DND-41 (cell line): Measurements from ENCODE around the gene CYP2W1.

ENCODE experiments used
- EZH2 ChIP-seq: IDR thresholded peaks from 3 replicates; pipeline ENCODE4 v1.6.1; 2012; ENCODE audit warnings: borderline replicate concordance, low read depth, mild to moderate bottlenecking, moderate library complexity, low read length, inconsistent platforms; ENCODE audit not compliant: severe bottlenecking
- TF ChIP-seq, protein P1 (sequence below): IDR thresholded peaks from 2 replicates; pipeline ENCODE4 v1.5.1; 2012; ENCODE audit warnings: borderline replicate concordance, low read length, moderate library complexity, mild to moderate bottlenecking; ENCODE audit not compliant: poor library complexity, severe bottlenecking; ENCODE audit errors: extremely low read depth

DNA sequence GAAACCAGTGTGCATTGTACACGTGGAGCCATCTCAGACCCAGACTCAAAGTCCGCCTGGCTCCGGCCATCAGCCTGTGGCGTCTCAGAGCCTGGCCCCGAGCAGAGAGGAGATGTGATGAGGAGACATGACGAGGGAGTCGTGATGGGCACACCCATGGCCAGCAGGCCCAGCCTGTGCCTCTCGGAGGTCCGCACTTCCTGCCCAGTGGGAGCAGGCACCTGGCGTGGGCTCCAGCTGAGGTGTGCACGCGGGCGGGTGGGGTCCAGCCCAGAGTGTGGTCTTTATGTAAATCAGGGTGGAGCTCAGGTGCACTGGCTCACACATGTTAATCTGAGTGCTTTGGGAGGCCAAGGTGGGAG, 35.3 kb downstream of the CYP2W1 start:
- TF ChIP-seq, protein P1, sequence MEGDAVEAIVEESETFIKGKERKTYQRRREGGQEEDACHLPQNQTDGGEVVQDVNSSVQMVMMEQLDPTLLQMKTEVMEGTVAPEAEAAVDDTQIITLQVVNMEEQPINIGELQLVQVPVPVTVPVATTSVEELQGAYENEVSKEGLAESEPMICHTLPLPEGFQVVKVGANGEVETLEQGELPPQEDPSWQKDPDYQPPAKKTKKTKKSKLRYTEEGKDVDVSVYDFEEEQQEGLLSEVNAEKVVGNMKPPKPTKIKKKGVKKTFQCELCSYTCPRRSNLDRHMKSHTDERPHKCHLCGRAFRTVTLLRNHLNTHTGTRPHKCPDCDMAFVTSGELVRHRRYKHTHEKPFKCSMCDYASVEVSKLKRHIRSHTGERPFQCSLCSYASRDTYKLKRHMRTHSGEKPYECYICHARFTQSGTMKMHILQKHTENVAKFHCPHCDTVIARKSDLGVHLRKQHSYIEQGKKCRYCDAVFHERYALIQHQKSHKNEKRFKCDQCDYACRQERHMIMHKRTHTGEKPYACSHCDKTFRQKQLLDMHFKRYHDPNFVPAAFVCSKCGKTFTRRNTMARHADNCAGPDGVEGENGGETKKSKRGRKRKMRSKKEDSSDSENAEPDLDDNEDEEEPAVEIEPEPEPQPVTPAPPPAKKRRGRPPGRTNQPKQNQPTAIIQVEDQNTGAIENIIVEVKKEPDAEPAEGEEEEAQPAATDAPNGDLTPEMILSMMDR, result no peak
- TF ChIP-seq EZH2, result no peak
